OCI-LY3 (cell line): ENCODE measurements around the gene PLCH2.

Experiments
- EZH2phosphoT487 ChIP-seq: fragments of 200-600 bp; shearing (Covaris generic); IDR thresholded peaks from 2 replicates; pipeline ENCODE4 v1.6.1; 2018; ENCODE audit warnings: antibody characterized with exemption, mixed run types, low read depth
- TF ChIP-seq, protein P1 (sequence below): fragments of 200-600, 300-600 bp; sonication (generic); IDR thresholded peaks from 2 replicates; pipeline ENCODE4 v1.5.1; 2014; ENCODE audit warnings: antibody characterized with exemption, low read length, low read depth

DNA sequence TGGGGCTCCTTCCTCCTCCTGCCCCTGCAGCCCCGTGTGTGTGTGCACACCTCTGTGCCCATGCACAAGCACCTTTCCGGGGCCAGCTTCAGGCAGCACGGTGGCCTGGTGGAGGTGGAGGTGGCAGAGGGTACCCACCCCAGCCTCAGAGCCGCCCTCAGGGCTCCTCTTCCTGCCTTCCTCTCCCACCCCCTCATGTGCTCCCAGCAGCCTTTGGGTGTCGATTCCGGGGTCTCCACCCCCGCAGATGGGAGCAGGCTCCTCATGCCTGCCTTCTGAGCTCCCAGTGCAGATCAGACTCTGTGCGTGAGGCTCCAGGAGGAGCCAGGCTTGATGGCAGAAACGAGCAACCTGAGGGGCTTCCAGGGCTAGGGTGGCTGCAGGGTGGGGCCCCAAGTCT is 29.2 kb upstream of the PLCH2 start:
- TF ChIP-seq, protein P1, sequence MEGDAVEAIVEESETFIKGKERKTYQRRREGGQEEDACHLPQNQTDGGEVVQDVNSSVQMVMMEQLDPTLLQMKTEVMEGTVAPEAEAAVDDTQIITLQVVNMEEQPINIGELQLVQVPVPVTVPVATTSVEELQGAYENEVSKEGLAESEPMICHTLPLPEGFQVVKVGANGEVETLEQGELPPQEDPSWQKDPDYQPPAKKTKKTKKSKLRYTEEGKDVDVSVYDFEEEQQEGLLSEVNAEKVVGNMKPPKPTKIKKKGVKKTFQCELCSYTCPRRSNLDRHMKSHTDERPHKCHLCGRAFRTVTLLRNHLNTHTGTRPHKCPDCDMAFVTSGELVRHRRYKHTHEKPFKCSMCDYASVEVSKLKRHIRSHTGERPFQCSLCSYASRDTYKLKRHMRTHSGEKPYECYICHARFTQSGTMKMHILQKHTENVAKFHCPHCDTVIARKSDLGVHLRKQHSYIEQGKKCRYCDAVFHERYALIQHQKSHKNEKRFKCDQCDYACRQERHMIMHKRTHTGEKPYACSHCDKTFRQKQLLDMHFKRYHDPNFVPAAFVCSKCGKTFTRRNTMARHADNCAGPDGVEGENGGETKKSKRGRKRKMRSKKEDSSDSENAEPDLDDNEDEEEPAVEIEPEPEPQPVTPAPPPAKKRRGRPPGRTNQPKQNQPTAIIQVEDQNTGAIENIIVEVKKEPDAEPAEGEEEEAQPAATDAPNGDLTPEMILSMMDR, result no peak
- no peak for TF ChIP-seq EZH2phosphoT487
